Muscle of arm (tissue), 12 donors: ENCODE data around the gene AJAP1. TPM values are rescaled to one million over a fixed set of nuclear protein-coding genes. Genes with fewer than 3 reads are reported as not detected.

Source experiments
- DNase-seq: peaks from one replicate; pipeline ENCODE4 v3.0.0-alpha.2; 2013
- polyA plus RNA-seq, 12 donors: library from polyadenylated mRNA; unstranded; fragments of 120-200 nt; gene quantifications; one replicate each; pipeline ENCODE4 v1.2.1, GENCODE V29; 2013; ENCODE audit not compliant: insufficient read length in 12 of 12

The AJAP1 gene
- polyA plus RNA-seq, 12 donors: 0.56 to 2.5 (median 0.69) TPM; not detected in 2

DNA sequence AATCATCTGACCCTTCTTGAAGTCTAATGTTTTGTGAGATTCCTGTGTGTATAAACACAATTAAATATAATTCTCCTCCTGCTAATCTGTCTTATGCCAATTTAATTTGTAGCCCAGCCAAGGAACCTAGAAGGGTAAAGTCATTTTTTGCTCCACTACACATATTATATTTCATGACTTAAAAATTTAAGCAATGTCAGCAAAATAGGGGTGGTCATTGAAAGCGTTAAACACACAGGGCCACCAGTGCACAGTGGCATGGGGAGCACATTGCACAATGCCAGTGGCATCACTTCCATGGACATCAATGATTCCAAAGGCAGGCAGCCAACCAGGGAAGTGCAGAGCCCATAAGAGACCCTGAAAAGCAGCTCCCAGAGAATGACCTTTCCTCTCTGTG is 166.1 kb downstream of the AJAP1 start:
- no peak for DNase-seq

DNA sequence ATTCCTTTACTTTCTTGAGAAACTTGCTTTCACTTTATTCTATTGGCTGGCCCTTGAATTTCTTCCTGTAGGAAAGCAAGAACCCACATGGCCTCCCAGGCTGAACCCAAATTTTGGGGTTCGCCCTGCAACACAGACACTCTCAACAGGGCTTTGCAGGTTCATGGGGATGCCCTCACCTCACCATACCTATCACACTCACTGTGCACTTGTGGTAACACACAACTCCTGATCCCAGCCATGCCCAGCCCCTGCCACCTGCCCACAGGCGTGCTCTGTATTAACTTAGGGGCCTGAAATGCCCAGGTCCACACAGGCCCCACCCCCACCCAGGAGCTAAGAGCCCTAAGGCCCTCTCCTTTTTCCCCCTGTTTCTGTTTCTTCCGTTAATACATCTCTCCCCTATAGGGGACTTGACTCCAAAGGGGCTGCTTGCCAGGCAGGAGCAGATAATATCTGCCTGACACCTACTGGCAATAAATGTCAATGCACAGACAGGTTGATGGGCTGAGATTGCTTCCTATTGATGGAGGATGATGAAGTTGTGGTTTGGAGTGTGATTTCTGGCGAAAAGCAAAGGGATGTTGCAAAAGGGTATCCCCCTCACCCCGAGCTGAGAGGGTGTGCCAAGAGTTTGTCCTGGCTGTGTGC is 171.5 kb downstream of the AJAP1 start:
- peak; percentile 50 for DNase-seq

DNA sequence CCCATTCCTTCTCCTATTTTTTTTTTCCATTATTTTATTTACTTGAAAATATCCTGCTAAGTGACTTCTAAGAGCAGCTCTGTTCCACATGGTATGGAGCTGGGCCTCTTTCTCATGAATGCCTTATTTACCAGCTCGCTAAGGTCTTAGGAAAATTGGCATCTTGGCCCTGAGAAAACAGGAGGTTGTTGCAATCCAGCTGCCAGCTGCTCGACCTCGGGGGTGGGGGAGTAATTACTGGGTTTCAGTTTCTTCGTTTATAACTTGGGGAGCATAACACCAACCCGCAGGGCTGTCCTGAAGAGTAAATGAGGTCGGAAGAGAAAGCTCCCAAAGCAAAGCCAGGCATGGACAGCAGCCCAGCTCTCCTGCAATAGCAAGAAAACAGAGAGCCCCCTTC is 176.3 kb downstream of the AJAP1 start:
- DNase-seq: no peak

DNA sequence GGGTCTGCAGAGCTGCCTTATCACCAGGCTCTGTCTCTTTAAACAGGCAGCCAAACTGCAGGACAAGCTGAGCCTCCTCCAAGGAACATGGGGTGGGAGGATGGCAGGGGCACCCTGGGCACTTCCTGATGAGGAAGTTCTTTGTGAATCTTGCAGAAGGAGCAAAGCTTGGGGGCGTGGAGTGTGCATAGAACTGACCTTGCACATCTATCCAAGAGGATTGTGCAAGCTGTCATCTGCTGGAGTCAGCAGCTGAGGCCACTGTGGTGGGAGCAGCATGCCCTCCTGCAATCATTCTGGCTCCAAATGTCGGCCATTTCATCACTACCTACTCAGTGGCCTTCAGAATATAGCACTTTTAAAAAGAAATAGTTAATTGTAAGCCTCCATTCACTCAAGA is 182.2 kb downstream of the AJAP1 start:
- DNase-seq: no peak

DNA sequence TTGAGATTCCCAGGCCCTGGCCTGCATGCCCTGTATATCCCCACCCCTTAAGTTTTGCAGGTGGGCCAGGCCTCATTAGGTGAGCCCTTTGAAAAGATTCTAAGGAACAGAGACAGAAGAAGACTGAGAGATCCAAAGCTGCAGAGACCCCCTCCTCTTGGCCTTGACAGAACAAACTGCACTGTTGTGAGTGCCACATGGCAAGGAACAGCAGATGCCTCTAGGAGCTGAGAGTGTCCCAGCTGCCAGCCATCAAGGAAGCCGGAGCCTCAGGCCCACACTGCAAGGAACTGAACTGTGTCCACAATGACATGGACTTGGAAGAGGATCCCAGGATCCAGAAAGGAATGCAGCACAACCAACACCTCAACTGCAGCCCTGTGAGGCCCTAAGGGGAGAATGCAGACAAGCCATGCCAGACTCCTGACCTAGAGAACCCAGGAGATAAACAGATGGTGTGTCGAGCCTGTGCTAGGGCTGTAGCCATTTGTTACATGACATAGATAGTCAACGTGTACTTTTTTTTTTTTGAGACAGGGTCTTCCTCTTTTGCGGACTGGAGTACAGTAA is 182.7 kb downstream of the AJAP1 start:
- no peak for DNase-seq

DNA sequence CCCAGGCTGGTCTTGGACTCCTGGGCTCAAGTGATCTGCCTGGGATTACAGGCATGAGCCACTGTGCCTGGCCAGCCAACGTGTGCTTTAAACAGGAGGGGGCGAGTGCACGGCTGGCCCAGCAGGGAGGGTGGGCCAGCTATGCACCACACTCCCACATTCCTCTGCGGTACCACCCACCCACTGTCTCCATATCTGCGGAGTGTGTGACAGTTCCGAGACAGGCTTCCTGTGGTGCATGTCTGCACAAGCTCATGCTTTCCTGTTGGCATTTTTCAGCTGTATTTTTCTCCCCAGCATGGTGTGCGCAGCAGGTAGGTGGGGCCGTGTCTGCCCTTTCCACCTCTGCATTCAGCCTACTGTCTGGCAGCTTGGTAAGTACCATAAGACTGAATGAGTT is 183.3 kb downstream of the AJAP1 start:
- DNase-seq: no peak

DNA sequence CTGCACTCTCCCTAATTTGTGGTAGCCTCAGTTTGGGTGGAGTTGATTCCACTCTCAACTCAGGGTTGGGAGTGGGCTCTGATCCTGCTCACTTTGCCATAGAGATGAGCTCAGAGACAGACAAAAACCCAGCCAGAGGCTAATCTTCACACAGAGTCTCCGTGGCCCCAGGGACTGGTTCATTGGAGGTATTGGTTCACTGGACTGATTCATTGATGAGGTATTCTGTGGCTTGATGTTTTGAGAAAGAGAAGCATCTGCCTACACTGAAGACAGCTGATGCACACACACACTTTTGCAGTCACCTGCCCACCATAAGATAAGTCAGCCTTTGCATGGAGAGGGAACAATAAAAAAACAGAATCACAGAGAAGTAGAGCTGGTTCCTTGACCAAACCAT is 183.8 kb downstream of the AJAP1 start:
- no peak for DNase-seq
